Tibial nerve (tissue), 4 donors: ENCODE data around the gene SPATS2L. TPM values are rescaled to one million over a fixed set of nuclear protein-coding genes. Genes with fewer than 3 reads are reported as not detected.

Experiments
- DNase-seq, 2 donors: peaks; one replicate each; pipeline ENCODE4 v3.0.0-alpha.2; 2019; ENCODE audit warnings: low spot score in 2 of 2
- H3K27ac ChIP-seq, 4 donors: fragments of 200-600 bp; sonication (generic) in 3 of 4; one replicate each; pipeline ENCODE4 v1.5.1; 2017 to 2019; ENCODE audit warnings: mild to moderate bottlenecking in 1 of 4
- H3K27me3 ChIP-seq, 2 donors: fragments of 200-600 bp; sonication (generic) in 1 of 2; one replicate each; pipeline versions ENCODE4 v1.5.1 to v1.6.0; 2017 to 2019
- H3K36me3 ChIP-seq, 3 donors: fragments of 200-600 bp; sonication (generic); one replicate each; pipeline ENCODE4 v1.5.1; 2018 to 2019
- H3K4me1 ChIP-seq, 4 donors: fragments of 200-600 bp; sonication (generic) in 3 of 4; one replicate each; pipeline ENCODE4 v1.5.1; 2017 to 2019
- H3K4me3 ChIP-seq, 4 donors: fragments of 200-600 bp; sonication (generic) in 3 of 4; one replicate each; pipeline ENCODE4 v1.5.1; 2017 to 2019; ENCODE audit warnings: mild to moderate bottlenecking in 1 of 4, moderate library complexity in 1 of 4
- H3K9me3 ChIP-seq, 4 donors: fragments of 200-600 bp; sonication (generic) in 3 of 4; one replicate each; pipeline ENCODE4 v1.5.1; 2017 to 2019
- EP300 ChIP-seq, 2 donors: sonication (generic); formaldehyde crosslinking; IDR thresholded peaks; one replicate each; pipeline ENCODE4 v1.6.1; 2017; ENCODE audit warnings: antibody characterized with exemption in 2 of 2, mild to moderate bottlenecking in 1 of 2
- POLR2A ChIP-seq, 2 donors: fragments of 450-650 bp; IDR thresholded peaks; one replicate each; pipeline ENCODE4 v1.6.1; 2017; ENCODE audit warnings: antibody characterized with exemption in 2 of 2, mild to moderate bottlenecking in 2 of 2, moderate library complexity in 2 of 2
- WGBS, 2 donors: methylation state at CpG; one replicate each; pipeline ENCODE4 v1.1.5; 2018; 5-methylcytosine and 5-hydroxymethylcytosine counted together
- total RNA-seq, 4 donors: library from RNA; depleted of rRNA; stranded (reverse); fragments of >200 nt; gene quantifications; one replicate each; pipeline ENCODE4 v1.1.0, GENCODE V29; 2016
- TF ChIP-seq, protein P1 (sequence below), 5 experiments: fragments of 200-600 bp in 3 of 5; fragments of 450-650 bp in 2 of 5; sonication (generic) in 3 of 5; IDR thresholded peaks; one replicate each; pipeline ENCODE4 v1.5.1; 2016 to 2019; ENCODE audit warnings: antibody characterized with exemption in 5 of 5, mild to moderate bottlenecking in 3 of 5, moderate library complexity in 2 of 5

The SPATS2L gene
- total RNA-seq, 4 donors from 2014 or later: 50.9 to 74.1 (median 57.2) TPM

DNA sequence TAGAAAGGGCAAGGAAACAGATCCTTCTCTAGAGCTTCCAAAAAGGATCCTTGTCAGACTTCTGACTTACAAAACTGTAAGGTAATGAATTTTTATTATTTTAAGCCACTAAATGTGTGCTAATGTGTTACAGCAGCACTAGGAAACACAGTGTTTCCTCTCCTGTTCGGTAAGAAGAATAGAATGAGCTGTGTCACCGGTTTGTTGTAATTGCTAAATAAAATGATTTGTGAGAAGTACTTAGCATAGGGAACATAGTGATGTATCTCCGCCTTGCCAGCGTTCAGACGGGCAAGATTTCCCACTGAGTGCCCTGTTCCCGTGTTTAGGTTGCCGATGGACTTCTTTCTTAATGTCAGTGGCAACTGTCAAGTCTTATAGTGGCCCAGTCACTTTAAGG, 57.6 kb downstream of the SPATS2L start:
- Histone ChIP-seq H3K4me1 (peaks cover 0 to 35% (median 3%) of the 10 kb centered on the region in 4 donors), H3K4me3 (no peak overlapping the region), H3K9me3 (no peaks in the 10 kb centered on the region), H3K27me3 (no peaks in the 10 kb centered on the region), H3K27ac (no peak overlapping the region), H3K36me3 (no peaks in the 10 kb centered on the region)
- WGBS, 2 donors: 80 to 84% methylated on average over 7 of the region's 7 CpGs
- TF ChIP-seq POLR2A (IDR thresholded peaks at IDR 0.05): no peak
- TF ChIP-seq, protein P1, sequence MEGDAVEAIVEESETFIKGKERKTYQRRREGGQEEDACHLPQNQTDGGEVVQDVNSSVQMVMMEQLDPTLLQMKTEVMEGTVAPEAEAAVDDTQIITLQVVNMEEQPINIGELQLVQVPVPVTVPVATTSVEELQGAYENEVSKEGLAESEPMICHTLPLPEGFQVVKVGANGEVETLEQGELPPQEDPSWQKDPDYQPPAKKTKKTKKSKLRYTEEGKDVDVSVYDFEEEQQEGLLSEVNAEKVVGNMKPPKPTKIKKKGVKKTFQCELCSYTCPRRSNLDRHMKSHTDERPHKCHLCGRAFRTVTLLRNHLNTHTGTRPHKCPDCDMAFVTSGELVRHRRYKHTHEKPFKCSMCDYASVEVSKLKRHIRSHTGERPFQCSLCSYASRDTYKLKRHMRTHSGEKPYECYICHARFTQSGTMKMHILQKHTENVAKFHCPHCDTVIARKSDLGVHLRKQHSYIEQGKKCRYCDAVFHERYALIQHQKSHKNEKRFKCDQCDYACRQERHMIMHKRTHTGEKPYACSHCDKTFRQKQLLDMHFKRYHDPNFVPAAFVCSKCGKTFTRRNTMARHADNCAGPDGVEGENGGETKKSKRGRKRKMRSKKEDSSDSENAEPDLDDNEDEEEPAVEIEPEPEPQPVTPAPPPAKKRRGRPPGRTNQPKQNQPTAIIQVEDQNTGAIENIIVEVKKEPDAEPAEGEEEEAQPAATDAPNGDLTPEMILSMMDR (IDR thresholded peaks at IDR 0.05): no peak
- TF ChIP-seq EP300 (IDR thresholded peaks at IDR 0.05): no peak
- no peak for DNase-seq

- H3K36me3 ChIP-seq: no peaks in the 10 kb centered on the region
- WGBS, 2 donors: 77 to 82% methylated on average over 3 of the region's 3 CpGs
- H3K27me3 ChIP-seq: no peaks in the 10 kb centered on the region
- peaks cover 0 to 38% (median 3%) of the 10 kb centered on the region in 4 donors for H3K4me1 ChIP-seq
- H3K27ac ChIP-seq: no peak overlapping the region
- TF ChIP-seq POLR2A (IDR thresholded peaks at IDR 0.05) (no peak), EP300 (IDR thresholded peaks at IDR 0.05) (no peak)
- TF ChIP-seq, protein P1 (IDR thresholded peaks at IDR 0.05): no peak
- H3K4me3 ChIP-seq: no peak overlapping the region
- DNase-seq: no peak
- no peaks in the 10 kb centered on the region for H3K9me3 ChIP-seq
These were observed 58.1 kb downstream of the SPATS2L start for GRCh38 chr2:200364620-200365019.

DNA sequence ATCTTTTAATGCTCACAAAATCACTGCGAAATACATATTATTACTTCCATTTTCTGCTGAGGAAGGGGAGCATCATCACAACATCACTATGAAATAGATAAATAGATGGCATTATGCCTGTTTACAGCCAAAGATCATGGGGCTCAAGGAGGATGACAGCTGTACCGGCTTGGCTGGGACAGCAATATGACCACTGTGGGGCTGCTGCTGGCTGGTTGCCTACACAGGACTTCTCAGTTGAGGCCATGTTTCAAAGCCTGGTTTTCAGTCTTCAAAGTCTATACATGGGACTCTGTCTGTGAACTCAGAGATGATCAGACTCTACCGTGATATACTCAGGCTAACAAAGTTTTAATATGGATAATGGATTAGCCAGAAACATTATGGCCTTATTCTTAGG, 58.7 kb downstream of the SPATS2L start:
- no peaks in the 10 kb centered on the region for H3K36me3 ChIP-seq
- no peak overlapping the region for H3K4me3 ChIP-seq
- TF ChIP-seq, protein P1 (IDR thresholded peaks at IDR 0.05): no peak
- no peak for TF ChIP-seq EP300 (IDR thresholded peaks at IDR 0.05)
- no peak for TF ChIP-seq POLR2A (IDR thresholded peaks at IDR 0.05)
- WGBS, 2 donors: 66 to 77% methylated on average over 3 of the region's 3 CpGs
- peaks cover 0 to 43% (median 3%) of the 10 kb centered on the region in 4 donors for H3K4me1 ChIP-seq
- H3K9me3 ChIP-seq: no peaks in the 10 kb centered on the region
- no peaks in the 10 kb centered on the region for H3K27me3 ChIP-seq
- no peak overlapping the region for H3K27ac ChIP-seq
- DNase-seq: no peak

DNA sequence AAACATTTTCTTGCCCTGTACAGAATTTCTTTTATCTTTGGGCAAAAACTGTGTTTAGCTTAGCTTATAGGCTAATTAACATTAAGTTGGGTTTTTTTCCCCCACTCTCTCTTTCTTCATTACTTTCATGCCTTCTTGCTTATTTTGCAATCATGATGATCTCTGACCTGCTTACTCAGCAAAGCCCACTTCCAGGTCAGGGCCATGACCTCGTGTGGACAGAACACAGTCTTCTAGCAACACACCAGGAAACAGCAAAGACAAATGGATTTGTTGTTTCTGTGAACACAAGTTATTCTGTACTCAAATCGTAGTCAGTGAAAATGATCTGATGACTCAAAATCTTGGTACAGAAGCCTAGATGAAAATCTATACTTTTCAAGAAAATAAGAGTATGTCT, 60.7 kb downstream of the SPATS2L start:
- peaks cover 0 to 1% (median 0%) of the 10 kb centered on the region in 3 donors for H3K36me3 ChIP-seq
- peak overlapping the region in 1 of 4 donors; percentile 13 for H3K27ac ChIP-seq
- WGBS, 2 donors: 17 to 20% methylated on average over 2 of the region's 2 CpGs
- TF ChIP-seq EP300 (IDR thresholded peaks at IDR 0.05) (peak in 1 of 2 donors; percentile 87), POLR2A (IDR thresholded peaks at IDR 0.05) (no peak)
- TF ChIP-seq, protein P1 (IDR thresholded peaks at IDR 0.05): no peak
- DNase-seq: peak in 1 of 2 donors; percentile 48
- peaks cover 0 to 44% (median 3%) of the 10 kb centered on the region in 4 donors for H3K4me1 ChIP-seq
- no peaks in the 10 kb centered on the region for H3K9me3 ChIP-seq
- no peak overlapping the region for H3K4me3 ChIP-seq
- H3K27me3 ChIP-seq: no peaks in the 10 kb centered on the region

DNA sequence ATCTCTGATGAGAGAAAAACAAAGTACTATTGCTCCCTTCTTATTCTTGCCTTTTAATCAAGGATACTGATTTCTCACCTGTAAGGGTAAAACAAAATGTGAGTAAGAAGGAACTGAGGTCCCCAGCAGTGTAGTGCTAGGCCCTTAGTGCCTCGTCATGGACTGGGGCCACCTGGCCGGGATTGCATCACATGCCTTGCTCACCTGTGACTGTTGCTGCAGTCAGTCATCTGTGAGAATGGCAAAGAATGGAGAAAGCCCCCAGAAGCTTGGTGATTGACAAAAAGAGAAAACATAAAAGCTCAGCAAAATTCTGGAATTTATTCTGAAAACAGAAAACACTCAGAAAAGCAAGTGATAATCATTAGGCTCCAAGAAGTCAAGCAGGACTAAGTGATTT, 63.4 kb downstream of the SPATS2L start:
- peaks cover 0 to 4% (median 0%) of the 10 kb centered on the region in 3 donors for H3K36me3 ChIP-seq
- H3K9me3 ChIP-seq: no peaks in the 10 kb centered on the region
- peaks cover 0 to 44% (median 5%) of the 10 kb centered on the region in 4 donors for H3K4me1 ChIP-seq
- H3K4me3 ChIP-seq: no peak overlapping the region
- H3K27me3 ChIP-seq: no peaks in the 10 kb centered on the region
- DNase-seq: no peak
- TF ChIP-seq POLR2A (IDR thresholded peaks at IDR 0.05) (no peak), EP300 (IDR thresholded peaks at IDR 0.05) (no peak)
- TF ChIP-seq, protein P1 (IDR thresholded peaks at IDR 0.05): no peak
- no peak overlapping the region for H3K27ac ChIP-seq
- WGBS, 2 donors: 47 to 48% methylated on average over 2 of the region's 2 CpGs
